Breast epithelium (tissue), 3 donors: ENCODE data around the gene PLVAP.

Experiments used
- POLR2A ChIP-seq: fragments of 450-650 bp; IDR thresholded peaks from one replicate; pipeline ENCODE4 v1.6.1; 2016; ENCODE audit warnings: antibody characterized with exemption, mild to moderate bottlenecking, moderate library complexity
- POLR2AphosphoS5 ChIP-seq, 3 donors: sonication (generic); formaldehyde crosslinking; IDR thresholded peaks; one replicate each; pipeline ENCODE4 v1.6.1; 2017; ENCODE audit warnings: antibody characterized with exemption in 3 of 3
- TF ChIP-seq, protein P1 (sequence below), 3 donors: fragments of 450-650 bp; IDR thresholded peaks; one replicate each; pipeline ENCODE4 v1.5.1; 2016 to 2017; ENCODE audit warnings: antibody characterized with exemption in 3 of 3, mild to moderate bottlenecking in 3 of 3, moderate library complexity in 3 of 3

DNA sequence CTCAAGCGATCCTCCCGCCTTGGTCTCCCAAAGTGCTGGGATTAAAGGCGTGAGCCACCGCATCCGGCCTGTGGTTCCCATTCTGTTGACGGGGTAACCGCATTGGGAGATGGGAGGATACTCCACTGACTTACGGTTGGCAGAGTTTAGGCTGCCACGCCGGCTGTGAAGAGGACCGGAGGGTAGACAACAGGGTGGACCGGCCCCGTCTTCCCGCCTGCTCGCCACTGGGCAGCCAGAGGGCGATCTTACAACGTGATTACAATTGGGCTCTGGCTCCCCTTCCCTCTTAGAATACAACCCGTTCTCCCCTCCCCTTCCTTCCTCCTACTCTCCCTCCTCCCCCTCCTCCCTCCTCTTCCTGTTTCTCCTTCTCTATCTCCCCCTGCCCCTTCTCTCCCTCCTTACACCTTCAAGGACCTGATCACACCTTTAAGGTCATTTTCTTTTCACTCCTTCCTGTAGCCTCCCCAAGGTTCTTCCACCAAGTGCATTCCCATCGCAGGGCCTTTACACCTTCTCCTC, 17.8 kb upstream of the PLVAP start:
- TF ChIP-seq, protein P1, sequence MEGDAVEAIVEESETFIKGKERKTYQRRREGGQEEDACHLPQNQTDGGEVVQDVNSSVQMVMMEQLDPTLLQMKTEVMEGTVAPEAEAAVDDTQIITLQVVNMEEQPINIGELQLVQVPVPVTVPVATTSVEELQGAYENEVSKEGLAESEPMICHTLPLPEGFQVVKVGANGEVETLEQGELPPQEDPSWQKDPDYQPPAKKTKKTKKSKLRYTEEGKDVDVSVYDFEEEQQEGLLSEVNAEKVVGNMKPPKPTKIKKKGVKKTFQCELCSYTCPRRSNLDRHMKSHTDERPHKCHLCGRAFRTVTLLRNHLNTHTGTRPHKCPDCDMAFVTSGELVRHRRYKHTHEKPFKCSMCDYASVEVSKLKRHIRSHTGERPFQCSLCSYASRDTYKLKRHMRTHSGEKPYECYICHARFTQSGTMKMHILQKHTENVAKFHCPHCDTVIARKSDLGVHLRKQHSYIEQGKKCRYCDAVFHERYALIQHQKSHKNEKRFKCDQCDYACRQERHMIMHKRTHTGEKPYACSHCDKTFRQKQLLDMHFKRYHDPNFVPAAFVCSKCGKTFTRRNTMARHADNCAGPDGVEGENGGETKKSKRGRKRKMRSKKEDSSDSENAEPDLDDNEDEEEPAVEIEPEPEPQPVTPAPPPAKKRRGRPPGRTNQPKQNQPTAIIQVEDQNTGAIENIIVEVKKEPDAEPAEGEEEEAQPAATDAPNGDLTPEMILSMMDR (IDR thresholded peaks at IDR 0.05), result peak in 2 of 3 donors; percentile 38 to 55
- TF ChIP-seq POLR2AphosphoS5 (IDR thresholded peaks at IDR 0.05) (no peak), POLR2A (no peak)
